Caco-2 (cell line): ENCODE measurements around the gene SEC14L5. TPM values are rescaled to one million over a fixed set of nuclear protein-coding genes. Genes with fewer than 3 reads are reported as not detected.

ENCODE experiments used
- BruUV-seq: library from RNA; stranded (reverse); fragments of 400-500 nt; replicated peaks from 2 replicates; lab custom pipeline; 2021; lab: Mats Ljungman, UMichigan
- CTCF ChIA-PET: fragments of 300-600 bp; sonication (Branson Sonifier 250); formaldehyde crosslinking; loops from one replicate; lab custom pipeline; 2022; ENCODE audit warnings: antibody characterized with exemption; lab: Charles Lee
- POLR2A ChIA-PET: fragments of 300-600 bp; sonication (Branson Sonifier 250); formaldehyde crosslinking; loops from one replicate; lab custom pipeline; 2022; ENCODE audit warnings: antibody characterized with exemption; lab: Charles Lee
- DNase-seq, 2 experiments: peaks; one replicate each; pipeline versions ENCODE4 v3.0.0 to v3.0.0-alpha.2; 2020 to 2022
- H3K27me3 ChIP-seq: replicated peaks from 2 replicates; pipeline ENCODE4 v1.6.0; 2011; ENCODE audit warnings: low read length; ENCODE audit not compliant: control insufficient read depth, insufficient read depth
- H3K36me3 ChIP-seq: 2 replicates; pipeline ENCODE4 v1.5.1; 2011; ENCODE audit warnings: low read length; ENCODE audit not compliant: control insufficient read depth, insufficient read depth
- H3K4me1 ChIP-seq: fragments of 250-450 bp; sonication (Bioruptor Pico); 2 replicates; pipeline ENCODE4 v1.5.1; 2020; ENCODE audit warnings: mild to moderate bottlenecking
- H3K4me3 ChIP-seq: 2 replicates; pipeline ENCODE4 v1.5.1; 2011; ENCODE audit warnings: low read depth, mild to moderate bottlenecking, control low read depth, low read length
- H3K9me3 ChIP-seq: fragments of 250-450 bp; sonication (Bioruptor Pico); 2 replicates; pipeline ENCODE4 v1.5.1; 2020; ENCODE audit warnings: mild to moderate bottlenecking, moderate library complexity
- H3K27ac Mint-ChIP-seq: one replicate; pipeline ENCODE4 v1.8.0; 2022; ENCODE audit warnings: mixed read lengths; ENCODE audit not compliant: unreplicated experiment
- H3K27me3 Mint-ChIP-seq: one replicate; pipeline ENCODE4 v1.8.0; 2022; ENCODE audit warnings: mixed read lengths; ENCODE audit not compliant: insufficient read depth, unreplicated experiment
- H3K36me3 Mint-ChIP-seq: one replicate; pipeline ENCODE4 v1.8.0; 2022; ENCODE audit warnings: mild to moderate bottlenecking, mixed read lengths; ENCODE audit not compliant: insufficient read depth, unreplicated experiment
- H3K4me1 Mint-ChIP-seq: one replicate; pipeline ENCODE4 v1.8.0; 2022; ENCODE audit warnings: low read depth, mixed read lengths; ENCODE audit not compliant: unreplicated experiment
- H3K4me3 Mint-ChIP-seq: one replicate; pipeline ENCODE4 v1.8.0; 2022; ENCODE audit warnings: mild to moderate bottlenecking, moderate library complexity, mixed read lengths; ENCODE audit not compliant: unreplicated experiment
- H3K9me3 Mint-ChIP-seq: one replicate; pipeline ENCODE4 v1.8.0; 2022; ENCODE audit warnings: mixed read lengths; ENCODE audit not compliant: unreplicated experiment
- intact Hi-C: fragments of 100-400 bp; cut with micrococcal nuclease; formaldehyde crosslinking; loops from one replicate; pipeline ENCODE4 v1.10.0; 2022; ENCODE audit not compliant: unreplicated experiment
- total RNA-seq: library from RNA; stranded (reverse); gene quantifications from 2 replicates; pipeline ENCODE4 v1.2.3, GENCODE V29; 2022
- TF ChIP-seq, protein P1 (sequence below), 2 experiments: fragments of 200-600 bp in 1 of 2; IDR thresholded peaks; 1 replicate in 1 of 2; 2 replicates in 1 of 2; pipeline versions ENCODE4 v1.5.1 to v1.8.0; 2011 to 2022; ENCODE audit warnings: antibody characterized with exemption in 1 of 2, control low read depth in 1 of 2, inconsistent platforms in 1 of 2, low read depth in 1 of 2, low read length in 1 of 2, mild to moderate bottlenecking in 1 of 2, moderate library complexity in 1 of 2; ENCODE audit not compliant: insufficient read depth in 1 of 2, severe bottlenecking in 1 of 2, unreplicated experiment in 1 of 2

SEC14L5 gene
- total RNA-seq, 1 experiment from 2014 or later = 0.14 TPM

DNA sequence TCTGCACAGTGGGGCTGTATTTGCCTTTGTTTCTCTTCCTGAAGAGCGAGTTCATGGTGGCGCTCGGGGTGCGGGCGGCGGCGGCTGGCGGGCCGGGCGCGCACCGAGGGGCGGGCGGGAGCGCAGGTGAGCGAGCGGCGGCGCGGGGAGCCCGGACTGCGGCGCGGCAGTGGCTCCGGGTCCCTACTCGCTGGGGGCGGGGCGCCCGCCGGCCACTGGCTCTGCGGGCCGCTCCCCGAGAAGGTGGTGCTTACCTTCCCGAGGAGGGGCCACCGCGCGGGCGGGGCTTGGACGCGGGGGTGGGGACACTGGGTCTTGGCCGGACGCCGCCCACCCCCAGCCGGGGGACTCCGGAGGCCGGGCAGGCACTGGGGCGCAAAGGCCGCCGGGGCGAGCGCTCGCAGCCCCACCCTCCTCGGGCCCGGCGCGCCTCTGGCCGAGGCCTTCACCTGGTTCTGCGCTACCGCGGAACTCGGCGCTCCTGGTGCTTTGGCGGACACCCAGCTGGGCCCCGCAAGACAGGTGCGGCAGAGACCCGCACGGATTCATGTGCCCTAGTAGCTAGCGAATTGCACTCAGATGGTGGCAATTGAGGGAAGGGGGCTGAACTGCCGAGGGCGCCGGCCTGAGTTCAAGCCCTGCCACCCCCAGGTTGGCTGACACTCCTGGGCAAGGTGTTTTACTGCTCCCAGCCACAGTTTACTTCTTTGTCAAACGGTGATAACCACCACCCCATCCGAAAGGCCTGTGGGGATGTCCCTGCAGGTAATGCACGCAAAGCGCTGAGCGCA, 20.9 kb upstream of the SEC14L5 start, which contains the start of gene PPL:
PPL (minus strand) TSS at position 158 of the 791 bp plus-strand sequence; CDS start at position 55, 103 bp downstream.
- ChIA-PET POLR2A (interaction anchor here (1.3 to 1.9 kb wide), 2 partner anchors 19 to 90 kb away, joined by 3 to 11 read pairs; partner anchors contain the start of genes GLYR1 and UBN1), CTCF (interaction anchor here (1.0 to 2.3 kb wide), 7 partner anchors 8 to 91 kb away, joined by 3 to 12 read pairs (median 4); partner anchors contain the start of gene SEC14L5)
- H3K4me3 Mint-ChIP-seq = peak within 1 kb of the TSS; percentile 88
- TF ChIP-seq, protein P1, sequence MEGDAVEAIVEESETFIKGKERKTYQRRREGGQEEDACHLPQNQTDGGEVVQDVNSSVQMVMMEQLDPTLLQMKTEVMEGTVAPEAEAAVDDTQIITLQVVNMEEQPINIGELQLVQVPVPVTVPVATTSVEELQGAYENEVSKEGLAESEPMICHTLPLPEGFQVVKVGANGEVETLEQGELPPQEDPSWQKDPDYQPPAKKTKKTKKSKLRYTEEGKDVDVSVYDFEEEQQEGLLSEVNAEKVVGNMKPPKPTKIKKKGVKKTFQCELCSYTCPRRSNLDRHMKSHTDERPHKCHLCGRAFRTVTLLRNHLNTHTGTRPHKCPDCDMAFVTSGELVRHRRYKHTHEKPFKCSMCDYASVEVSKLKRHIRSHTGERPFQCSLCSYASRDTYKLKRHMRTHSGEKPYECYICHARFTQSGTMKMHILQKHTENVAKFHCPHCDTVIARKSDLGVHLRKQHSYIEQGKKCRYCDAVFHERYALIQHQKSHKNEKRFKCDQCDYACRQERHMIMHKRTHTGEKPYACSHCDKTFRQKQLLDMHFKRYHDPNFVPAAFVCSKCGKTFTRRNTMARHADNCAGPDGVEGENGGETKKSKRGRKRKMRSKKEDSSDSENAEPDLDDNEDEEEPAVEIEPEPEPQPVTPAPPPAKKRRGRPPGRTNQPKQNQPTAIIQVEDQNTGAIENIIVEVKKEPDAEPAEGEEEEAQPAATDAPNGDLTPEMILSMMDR (IDR thresholded peaks at IDR 0.05; ENCODE audit: insufficient read depth in 1 of 2, low read depth in 1 of 2, low read length in 1 of 2, severe bottlenecking in 1 of 2, unreplicated experiment in 1 of 2) = no peak
- H3K36me3 ChIP-seq = no peaks in the 10 kb centered on the region
- no peaks in the 10 kb centered on the region for H3K9me3 ChIP-seq
- intact Hi-C loops = loop anchor here (1.0 to 5.0 kb wide), 4 partner anchors 12 to 90 kb away; partner anchors contain the start of genes GLYR1, SEC14L5 and UBN1
- no peaks in the 10 kb centered on the region for H3K27me3 ChIP-seq
- DNase-seq = peak; percentile 96 to 98
- H3K36me3 Mint-ChIP-seq = peaks cover 5% of the 10 kb centered on the region
- H3K9me3 Mint-ChIP-seq = no peaks in the 10 kb centered on the region
- peak within 1 kb of the TSS; percentile 77 for H3K4me3 ChIP-seq
- H3K27ac Mint-ChIP-seq = peak within 1 kb of the TSS; percentile 63
- BruUV-seq = no TSS peak
- H3K4me1 ChIP-seq = peaks cover 17% of the 10 kb centered on the region
- H3K4me1 Mint-ChIP-seq = no peaks in the 10 kb centered on the region
- H3K27me3 Mint-ChIP-seq = no peaks in the 10 kb centered on the region

GRCh38 chr16:4937782-4938682, 20.1 kb upstream of the SEC14L5 start:
- BruUV-seq = no TSS peak
- peak overlapping the region; percentile 59 for H3K27ac Mint-ChIP-seq

More at GRCh38 chr16:4937782-4938682, 20.1 kb upstream of the SEC14L5 start:
- H3K9me3 ChIP-seq = no peaks in the 10 kb centered on the region
- H3K36me3 ChIP-seq = no peaks in the 10 kb centered on the region
- intact Hi-C loops = loop anchor here (1.0 to 5.0 kb wide), 3 partner anchors 19 to 91 kb away; partner anchors contain the start of genes GLYR1, SEC14L5 and UBN1
- H3K9me3 Mint-ChIP-seq = no peaks in the 10 kb centered on the region
- POLR2A ChIA-PET = interaction anchor here (1.9 kb wide), 1 partner anchor 20 kb away, joined by 11 read pairs; no protein-coding TSS in a partner anchor
- H3K4me3 ChIP-seq = peak overlapping the region; percentile 21
- no peaks in the 10 kb centered on the region for H3K27me3 ChIP-seq
- H3K4me3 Mint-ChIP-seq = peak overlapping the region; percentile 88
- no peak for DNase-seq
- peaks cover 5% of the 10 kb centered on the region for H3K36me3 Mint-ChIP-seq
- peaks cover 23% of the 10 kb centered on the region for H3K4me1 ChIP-seq
- TF ChIP-seq, protein P1 (IDR thresholded peaks at IDR 0.05; ENCODE audit: insufficient read depth in 1 of 2, low read depth in 1 of 2, low read length in 1 of 2, severe bottlenecking in 1 of 2, unreplicated experiment in 1 of 2) = no peak
- H3K27me3 Mint-ChIP-seq = no peaks in the 10 kb centered on the region
- H3K4me1 Mint-ChIP-seq = no peaks in the 10 kb centered on the region
- CTCF ChIA-PET = interaction anchor here (0.6 to 1.6 kb wide), 2 partner anchors 20 to 169 kb away, joined by 3 to 4 read pairs; partner anchors contain the start of gene SEC14L5
